NOMO-1 treated with dmso at 0.1 percent for 144 hours (cell line): ENCODE data around the gene OR51I2.

Experiments
- DNase-seq: peaks from one replicate; lab custom pipeline; 2025; ENCODE audit not compliant: unreplicated experiment; lab: John Stamatoyannopoulos, UW

OR51I2 gene

DNA sequence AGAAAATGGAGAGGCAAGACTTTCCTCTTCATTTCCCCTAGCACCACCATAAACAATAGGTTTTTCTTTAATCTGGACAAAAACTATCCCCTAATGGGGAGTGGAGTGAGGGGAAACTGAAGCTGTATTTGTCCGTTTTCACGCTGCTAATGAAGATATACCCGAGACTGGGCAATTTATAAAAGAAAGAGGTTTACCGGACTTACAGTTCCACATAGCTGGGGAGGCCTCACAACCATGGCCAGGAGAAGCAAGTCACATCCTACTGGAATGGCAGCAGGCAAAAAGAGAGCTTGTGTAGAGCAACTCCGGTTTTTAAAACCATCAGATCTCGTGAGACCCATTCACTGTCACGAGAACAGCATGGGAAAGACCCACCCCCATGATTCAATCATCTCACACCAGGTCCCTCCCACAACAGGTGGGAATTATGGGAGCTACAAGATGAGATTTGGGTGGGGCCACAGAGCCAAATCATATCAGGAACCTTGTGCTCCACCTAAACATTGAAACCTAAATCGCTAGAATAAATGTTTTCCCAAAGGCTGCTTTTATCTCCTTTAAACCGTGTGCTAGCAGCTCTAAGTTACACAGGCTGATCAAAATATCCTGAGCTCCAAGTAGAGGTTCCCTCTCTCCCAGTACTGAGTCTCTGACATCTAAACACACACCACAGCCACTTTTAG, 56.4 kb downstream of the OR51I2 start:
- no peak for DNase-seq
